IPS-15b (cell line): ENCODE results near the gene RPS6KB2.

Experiments
- H3K27me3 ChIP-seq: one replicate; pipeline ENCODE4 v1.6.1; 2013; ENCODE audit warnings: low read length; ENCODE audit not compliant: control insufficient read depth, insufficient read depth
- H3K36me3 ChIP-seq: one replicate; pipeline ENCODE4 v1.6.1; 2013; ENCODE audit warnings: low read length; ENCODE audit not compliant: control insufficient read depth, insufficient read depth
- H3K4me1 ChIP-seq: one replicate; pipeline ENCODE4 v1.6.1; 2013; ENCODE audit warnings: mild to moderate bottlenecking, low read length; ENCODE audit not compliant: control insufficient read depth, insufficient read depth
- H3K4me3 ChIP-seq: one replicate; pipeline ENCODE4 v1.5.1; 2013; ENCODE audit warnings: low read depth, low read length
- H3K9ac ChIP-seq: one replicate; pipeline ENCODE4 v1.6.1; 2013; ENCODE audit warnings: low read depth, mild to moderate bottlenecking, low read length
- H3K9me3 ChIP-seq: one replicate; pipeline ENCODE4 v1.6.1; 2013; ENCODE audit warnings: mild to moderate bottlenecking, low read length; ENCODE audit not compliant: control insufficient read depth, insufficient read depth

The RPS6KB2 gene

GRCh38 chr11:67407688-67408163 lies 20.6 kb upstream of the RPS6KB2 start:
- Histone ChIP-seq H3K27me3 (no peaks in the 10 kb centered on the region), H3K4me3 (no peak overlapping the region), H3K9ac (no peak overlapping the region), H3K36me3 (no peaks in the 10 kb centered on the region), H3K9me3 (no peaks in the 10 kb centered on the region), H3K4me1 (no peaks in the 10 kb centered on the region)

GRCh38 chr11:67408437-67409200 lies 19.7 kb upstream of the RPS6KB2 start:
- no peak overlapping the region for H3K4me3 ChIP-seq
- no peaks in the 10 kb centered on the region for H3K36me3 ChIP-seq
- no peak overlapping the region for H3K9ac ChIP-seq
- H3K9me3 ChIP-seq, result no peaks in the 10 kb centered on the region
- peaks cover 3% of the 10 kb centered on the region for H3K27me3 ChIP-seq
- H3K4me1 ChIP-seq, result no peaks in the 10 kb centered on the region

- Histone ChIP-seq H3K9ac (no peak overlapping the region), H3K4me3 (no peak overlapping the region), H3K36me3 (no peaks in the 10 kb centered on the region)
Observed at GRCh38 chr11:67409261-67409666, 19.0 kb upstream of the RPS6KB2 start.

DNA sequence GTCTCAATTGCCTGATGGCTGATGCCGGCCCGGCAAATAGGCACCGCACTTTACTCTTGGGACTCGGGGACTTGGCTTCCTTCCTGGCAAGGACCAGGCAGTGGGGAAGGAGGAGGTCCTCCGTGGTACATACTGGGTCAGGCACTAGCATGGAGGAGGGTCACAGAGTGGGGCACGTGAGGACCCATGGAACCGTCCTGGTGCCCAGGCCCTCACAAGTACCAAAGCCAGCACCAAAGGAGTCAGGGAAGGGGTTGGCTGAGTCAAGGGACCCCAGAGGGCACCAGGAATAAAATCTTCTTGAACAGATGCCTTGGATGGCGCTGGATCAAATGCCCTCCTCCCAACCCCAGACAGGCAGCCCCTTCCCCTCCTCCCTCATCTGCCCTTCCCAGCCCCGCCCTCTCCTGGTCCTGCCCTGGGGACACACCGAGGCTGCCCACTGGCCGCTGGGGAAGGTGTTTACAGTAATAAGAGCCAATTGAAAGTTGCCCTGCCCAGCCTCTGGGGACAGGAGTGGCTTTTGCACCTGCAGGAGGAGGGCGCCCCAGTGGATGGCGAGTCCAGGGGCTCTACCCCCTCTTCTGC lies 18.4 kb upstream of the RPS6KB2 start:
- Histone ChIP-seq H3K9me3 (no peaks in the 10 kb centered on the region), H3K9ac (no peak overlapping the region), H3K4me3 (no peak overlapping the region), H3K36me3 (no peaks in the 10 kb centered on the region), H3K4me1 (no peaks in the 10 kb centered on the region), H3K27me3 (peaks cover 3% of the 10 kb centered on the region)

More at GRCh38 chr11:67409261-67409666, 19.0 kb upstream of the RPS6KB2 start:
- Histone ChIP-seq H3K27me3 (peaks cover 3% of the 10 kb centered on the region), H3K9me3 (no peaks in the 10 kb centered on the region), H3K4me1 (no peaks in the 10 kb centered on the region)

DNA sequence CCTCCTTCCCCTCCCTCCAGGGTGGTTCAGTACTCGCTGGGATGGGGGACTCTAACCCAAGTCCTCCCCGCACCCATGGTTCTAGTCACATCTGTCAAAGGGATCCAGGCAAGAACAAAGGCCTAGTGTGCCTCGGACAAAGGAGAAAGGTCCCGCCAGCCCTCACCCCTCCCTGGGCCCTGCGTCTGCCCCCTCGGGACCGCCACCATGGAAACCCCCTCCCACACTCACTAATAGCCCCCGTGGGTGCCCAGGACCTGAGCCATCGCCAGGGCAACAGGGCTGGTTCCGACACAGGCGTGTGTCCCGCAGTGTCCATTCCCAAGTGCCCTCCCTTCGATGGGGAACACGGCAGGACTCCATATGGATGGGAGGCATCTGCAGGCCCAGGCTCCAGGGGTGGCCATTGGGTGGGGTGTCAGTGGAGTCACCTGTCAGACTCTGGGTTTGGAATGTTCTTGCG lies 17.9 kb upstream of the RPS6KB2 start:
- Histone ChIP-seq H3K9me3 (no peaks in the 10 kb centered on the region), H3K4me1 (no peaks in the 10 kb centered on the region), H3K4me3 (no peak overlapping the region), H3K36me3 (no peaks in the 10 kb centered on the region), H3K27me3 (peaks cover 3% of the 10 kb centered on the region), H3K9ac (no peak overlapping the region)

DNA sequence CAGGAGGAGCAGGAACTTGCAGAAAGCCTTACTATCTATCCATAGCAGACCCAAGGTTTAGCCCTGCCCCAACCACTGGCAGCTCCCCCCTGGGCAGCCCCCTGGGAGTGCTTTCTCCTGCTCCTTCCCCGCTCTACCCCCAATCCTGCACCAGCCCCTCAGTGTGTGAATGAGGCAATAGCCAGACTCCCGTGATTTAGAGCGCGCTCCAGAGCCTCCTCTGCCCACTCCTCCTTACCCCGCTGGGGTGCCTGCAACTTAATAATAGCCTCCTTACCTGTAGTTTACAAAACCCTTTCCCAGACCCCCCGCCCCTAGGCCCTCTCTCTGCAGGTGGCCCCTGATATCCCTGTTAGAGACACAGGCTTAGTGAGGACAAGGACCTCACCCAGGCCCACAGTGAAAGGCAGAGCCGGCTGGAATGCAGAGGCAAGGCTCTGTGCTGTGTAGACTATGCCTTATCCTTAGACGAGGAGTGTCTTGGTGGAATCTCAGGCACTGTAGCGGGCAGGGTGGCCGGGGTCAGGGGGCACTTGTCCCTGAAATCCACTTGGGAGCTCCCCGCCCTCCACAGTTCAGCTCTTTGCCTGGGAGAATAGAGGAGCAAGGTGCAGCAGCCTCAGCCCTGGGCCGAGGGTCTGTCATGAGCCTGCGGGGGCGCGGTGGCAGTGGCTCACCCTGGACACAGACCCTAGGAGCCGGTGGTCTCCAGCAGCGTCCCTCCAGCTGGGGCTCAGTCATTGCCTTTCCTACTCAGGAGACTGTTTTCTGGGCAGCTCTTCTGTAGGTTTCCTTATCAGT lies 17.1 kb upstream of the RPS6KB2 start:
- peaks cover 2% of the 10 kb centered on the region for H3K4me1 ChIP-seq
- H3K9me3 ChIP-seq, result no peaks in the 10 kb centered on the region
- no peak overlapping the region for H3K4me3 ChIP-seq
- no peak overlapping the region for H3K9ac ChIP-seq
- H3K27me3 ChIP-seq, result peaks cover 3% of the 10 kb centered on the region
- H3K36me3 ChIP-seq, result no peaks in the 10 kb centered on the region

- Histone ChIP-seq H3K9ac (no peak overlapping the region), H3K4me1 (peaks cover 4% of the 10 kb centered on the region), H3K27me3 (peaks cover 3% of the 10 kb centered on the region), H3K36me3 (no peaks in the 10 kb centered on the region), H3K9me3 (no peaks in the 10 kb centered on the region), H3K4me3 (no peak overlapping the region)
Observed at GRCh38 chr11:67411785-67412152, 16.5 kb upstream of the RPS6KB2 start.

- peaks cover 4% of the 10 kb centered on the region for H3K4me1 ChIP-seq
- H3K9ac ChIP-seq, result no peak overlapping the region
- H3K36me3 ChIP-seq, result no peaks in the 10 kb centered on the region
- H3K4me3 ChIP-seq, result no peak overlapping the region
- peaks cover 3% of the 10 kb centered on the region for H3K27me3 ChIP-seq
- H3K9me3 ChIP-seq, result no peaks in the 10 kb centered on the region
Observed at GRCh38 chr11:67412495-67413179, 15.7 kb upstream of the RPS6KB2 start.

GRCh38 chr11:67413266-67413849 lies 14.9 kb upstream of the RPS6KB2 start:
- Histone ChIP-seq H3K9ac (no peak overlapping the region), H3K9me3 (no peaks in the 10 kb centered on the region), H3K4me3 (no peak overlapping the region), H3K36me3 (no peaks in the 10 kb centered on the region), H3K4me1 (peaks cover 4% of the 10 kb centered on the region), H3K27me3 (peaks cover 3% of the 10 kb centered on the region)

- no peaks in the 10 kb centered on the region for H3K9me3 ChIP-seq
- no peaks in the 10 kb centered on the region for H3K36me3 ChIP-seq
- peak within 1 kb of the TSS; percentile 52 for H3K4me3 ChIP-seq
- H3K4me1 ChIP-seq, result peaks cover 4% of the 10 kb centered on the region
- peaks cover 7% of the 10 kb centered on the region for H3K27me3 ChIP-seq
- H3K9ac ChIP-seq, result no peak within 1 kb of the TSS
Observed at GRCh38 chr11:67415501-67416304, 12.6 kb upstream of the RPS6KB2 start, which contains the start of gene CARNS1. TSS of gene CARNS1 (plus strand) at chr11:67415678. CDS start at chr11:67416200, 522 bp downstream.
